Vagina (tissue), 2 donors: Measurements from ENCODE around the gene KCTD16.

Source experiments
- POLR2A ChIP-seq, 2 donors: fragments of 450-650 bp; IDR thresholded peaks; one replicate each; pipeline ENCODE4 v1.6.1; 2017; ENCODE audit warnings: antibody characterized with exemption in 2 of 2, mild to moderate bottlenecking in 2 of 2, moderate library complexity in 2 of 2
- POLR2AphosphoS5 ChIP-seq, 2 donors: sonication (generic); formaldehyde crosslinking; IDR thresholded peaks; one replicate each; pipeline ENCODE4 v1.9.0; 2017; ENCODE audit warnings: antibody characterized with exemption in 2 of 2, mild to moderate bottlenecking in 2 of 2, low read depth in 1 of 2; ENCODE audit not compliant: insufficient read depth in 1 of 2
- TF ChIP-seq, protein P1 (sequence below), 3 experiments: fragments of 450-650 bp in 2 of 3; fragments of 200-600 bp in 1 of 3; sonication (generic) in 1 of 3; IDR thresholded peaks; one replicate each; pipeline ENCODE4 v1.5.1; 2017 to 2019; ENCODE audit warnings: antibody characterized with exemption in 3 of 3, mild to moderate bottlenecking in 2 of 3, moderate library complexity in 2 of 3

DNA sequence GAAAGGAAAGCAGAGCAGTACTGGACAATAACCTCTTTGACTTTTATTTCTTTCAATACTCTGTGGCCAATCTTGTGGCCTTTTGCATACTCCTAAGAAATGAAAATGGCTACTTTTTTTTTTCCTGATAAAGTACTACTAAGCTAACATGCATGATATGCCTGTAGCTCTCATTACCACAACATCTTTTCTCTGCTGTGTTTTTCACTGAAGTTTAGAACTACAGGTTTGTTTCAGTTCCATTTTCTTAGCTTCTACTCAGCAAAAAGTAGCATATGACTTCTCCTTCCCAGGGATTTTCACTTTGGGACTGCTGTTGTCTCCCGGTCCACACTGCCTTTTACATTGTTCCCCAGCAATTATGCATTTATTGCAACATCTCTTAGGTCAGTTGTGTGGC, 204.0 kb downstream of the KCTD16 start:
- TF ChIP-seq, protein P1, sequence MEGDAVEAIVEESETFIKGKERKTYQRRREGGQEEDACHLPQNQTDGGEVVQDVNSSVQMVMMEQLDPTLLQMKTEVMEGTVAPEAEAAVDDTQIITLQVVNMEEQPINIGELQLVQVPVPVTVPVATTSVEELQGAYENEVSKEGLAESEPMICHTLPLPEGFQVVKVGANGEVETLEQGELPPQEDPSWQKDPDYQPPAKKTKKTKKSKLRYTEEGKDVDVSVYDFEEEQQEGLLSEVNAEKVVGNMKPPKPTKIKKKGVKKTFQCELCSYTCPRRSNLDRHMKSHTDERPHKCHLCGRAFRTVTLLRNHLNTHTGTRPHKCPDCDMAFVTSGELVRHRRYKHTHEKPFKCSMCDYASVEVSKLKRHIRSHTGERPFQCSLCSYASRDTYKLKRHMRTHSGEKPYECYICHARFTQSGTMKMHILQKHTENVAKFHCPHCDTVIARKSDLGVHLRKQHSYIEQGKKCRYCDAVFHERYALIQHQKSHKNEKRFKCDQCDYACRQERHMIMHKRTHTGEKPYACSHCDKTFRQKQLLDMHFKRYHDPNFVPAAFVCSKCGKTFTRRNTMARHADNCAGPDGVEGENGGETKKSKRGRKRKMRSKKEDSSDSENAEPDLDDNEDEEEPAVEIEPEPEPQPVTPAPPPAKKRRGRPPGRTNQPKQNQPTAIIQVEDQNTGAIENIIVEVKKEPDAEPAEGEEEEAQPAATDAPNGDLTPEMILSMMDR (IDR thresholded peaks at IDR 0.05), result no peak
- TF ChIP-seq POLR2AphosphoS5 (IDR thresholded peaks at IDR 0.05; ENCODE audit: insufficient read depth in 1 of 2, low read depth in 1 of 2) (no peak), POLR2A (IDR thresholded peaks at IDR 0.05) (no peak)
